ENCODE data around the gene DHRS9. TPM values are rescaled to one million over a fixed set of nuclear protein-coding genes. Genes with fewer than 3 reads are reported as not detected.

Gene DHRS9
- polyA plus RNA-seq, 1 donor (not counting 4 experiments of a cell fraction or from before 2014, with no cell fraction given) = 3.3 TPM

GRCh38 chr2:169112841-169113240 lies 43.5 kb downstream of the DHRS9 start:
- DNase-seq (ENCODE audit: low read depth, low spot score) = no peak
- Histone ChIP-seq H3K27ac (ENCODE audit: control insufficient read depth, insufficient read depth, low read length) (no peak overlapping the region), H4K20me1 (ENCODE audit: control insufficient read depth, extremely low read depth, insufficient read depth, low read length) (no peaks in the 10 kb centered on the region), H3K27me3 (ENCODE audit: control insufficient read depth, extremely low read depth, insufficient read depth, low read length) (peaks cover 3% of the 10 kb centered on the region), H3K36me3 (ENCODE audit: control insufficient read depth in 2 of 2, extremely low read depth in 1 of 2, insufficient read depth in 2 of 2, low read length in 2 of 2) (no peaks in the 10 kb centered on the region), H3K79me2 (ENCODE audit: control insufficient read depth, insufficient read depth, low read length) (no peaks in the 10 kb centered on the region), H3K4me2 (ENCODE audit: control insufficient read depth, extremely low read depth, insufficient read depth, low read depth, low read length) (no peak overlapping the region), H3K9me3 (ENCODE audit: control insufficient read depth, low read depth, low read length) (no peaks in the 10 kb centered on the region), H2AFZ (ENCODE audit: control insufficient read depth, low read length) (no peak overlapping the region), H3K9me1 (ENCODE audit: control insufficient read depth, extremely low read depth, insufficient read depth, low read length) (no peaks in the 10 kb centered on the region), H3K4me1 (ENCODE audit: control insufficient read depth, extremely low read depth, insufficient read depth, low read length) (peaks cover 3% of the 10 kb centered on the region), H3K4me3 (ENCODE audit: control insufficient read depth in 2 of 3, extremely low read depth in 1 of 3, insufficient read depth in 2 of 3, low read depth in 1 of 3, low read length in 3 of 3) (no peak overlapping the region), H3K9ac (ENCODE audit: control insufficient read depth, extremely low read depth, insufficient read depth, low read length) (no peak overlapping the region)
- dilution Hi-C loops (cut with MboI; ENCODE audit: extremely low pct_ligation_motif_present, low sequenced_read_pairs) = no loop called here
- TF ChIP-seq CTCF (optimal IDR thresholded peaks at IDR 0.05 in 1 of 3, IDR thresholded peaks at IDR 0.05 in 1 of 3, conservative IDR thresholded peaks at IDR 0.05 in 1 of 3; ENCODE audit: extremely low read depth in 1 of 3, insufficient read depth in 2 of 3, low read length in 3 of 3) = no peak
- TF ChIP-seq EZH2 (IDR thresholded peaks at IDR 0.05; ENCODE audit: low read length) = no peak
- no peak for FAIRE-seq

- FAIRE-seq = no peak
- no peaks in the 10 kb centered on the region for H3K9me3 ChIP-seq (ENCODE audit: control insufficient read depth, low read depth, low read length)
- dilution Hi-C loops (cut with MboI; ENCODE audit: extremely low pct_ligation_motif_present, low sequenced_read_pairs) = no loop called here
These were observed 44.7 kb downstream of the DHRS9 start for GRCh38 chr2:169114056-169114455.

More at GRCh38 chr2:169114056-169114455, 44.7 kb downstream of the DHRS9 start:
- no peak for DNase-seq (ENCODE audit: low read depth, low spot score)
- Histone ChIP-seq H3K27ac (ENCODE audit: control insufficient read depth, insufficient read depth, low read length) (no peak overlapping the region), H3K27me3 (ENCODE audit: control insufficient read depth, extremely low read depth, insufficient read depth, low read length) (peaks cover 3% of the 10 kb centered on the region), H3K36me3 (ENCODE audit: control insufficient read depth in 2 of 2, extremely low read depth in 1 of 2, insufficient read depth in 2 of 2, low read length in 2 of 2) (no peaks in the 10 kb centered on the region), H3K9me1 (ENCODE audit: control insufficient read depth, extremely low read depth, insufficient read depth, low read length) (no peaks in the 10 kb centered on the region), H4K20me1 (ENCODE audit: control insufficient read depth, extremely low read depth, insufficient read depth, low read length) (no peaks in the 10 kb centered on the region), H3K4me3 (ENCODE audit: control insufficient read depth in 2 of 3, extremely low read depth in 1 of 3, insufficient read depth in 2 of 3, low read depth in 1 of 3, low read length in 3 of 3) (no peak overlapping the region), H3K9ac (ENCODE audit: control insufficient read depth, extremely low read depth, insufficient read depth, low read length) (no peak overlapping the region), H2AFZ (ENCODE audit: control insufficient read depth, low read length) (no peak overlapping the region), H3K4me1 (ENCODE audit: control insufficient read depth, extremely low read depth, insufficient read depth, low read length) (peaks cover 4% of the 10 kb centered on the region), H3K79me2 (ENCODE audit: control insufficient read depth, insufficient read depth, low read length) (no peaks in the 10 kb centered on the region), H3K4me2 (ENCODE audit: control insufficient read depth, extremely low read depth, insufficient read depth, low read depth, low read length) (no peak overlapping the region)
- TF ChIP-seq CTCF (optimal IDR thresholded peaks at IDR 0.05 in 1 of 3, IDR thresholded peaks at IDR 0.05 in 1 of 3, conservative IDR thresholded peaks at IDR 0.05 in 1 of 3; ENCODE audit: extremely low read depth in 1 of 3, insufficient read depth in 2 of 3, low read length in 3 of 3) (no peak), EZH2 (IDR thresholded peaks at IDR 0.05; ENCODE audit: low read length) (no peak)
